ENCODE data around the gene RNF41. TPM values are rescaled to one million over a fixed set of nuclear protein-coding genes. Genes with fewer than 3 reads are reported as not detected.

The RNF41 gene
- total RNA-seq, 1 donor from 2014 or later: 49.6 TPM

- Mint-ChIP-seq H3K27ac (no peak overlapping the region), H3K4me3 (no peak overlapping the region), H3K9me3 (no peaks in the 10 kb centered on the region), H3K4me1 (no peaks in the 10 kb centered on the region), H3K36me3 (peaks cover 33% of the 10 kb centered on the region), H3K27me3 (ENCODE audit: low read depth) (no peaks in the 10 kb centered on the region)
- TF ChIP-seq CTCF (IDR thresholded peaks at IDR 0.05; ENCODE audit: unreplicated experiment): no peak
- no peak for DNase-seq (ENCODE audit: low spot score in 2 of 2, unreplicated experiment in 2 of 2)
These were observed 15.1 kb downstream of the RNF41 start for GRCh38 chr12:56206452-56207166.

GRCh38 chr12:56205445-56205844 lies 16.3 kb downstream of the RNF41 start:
- no peak overlapping the region for H3K27ac Mint-ChIP-seq
- H3K4me1 Mint-ChIP-seq: no peaks in the 10 kb centered on the region
- H3K4me3 Mint-ChIP-seq: no peak overlapping the region
- H3K36me3 Mint-ChIP-seq: peaks cover 27% of the 10 kb centered on the region
- no peak for DNase-seq (ENCODE audit: low spot score in 2 of 2, unreplicated experiment in 2 of 2)
- H3K27me3 Mint-ChIP-seq (ENCODE audit: low read depth): no peaks in the 10 kb centered on the region
- no peaks in the 10 kb centered on the region for H3K9me3 Mint-ChIP-seq
- TF ChIP-seq CTCF (IDR thresholded peaks at IDR 0.05; ENCODE audit: unreplicated experiment): no peak

- Mint-ChIP-seq H3K27ac (no peak overlapping the region), H3K27me3 (ENCODE audit: low read depth) (no peaks in the 10 kb centered on the region), H3K4me3 (no peak overlapping the region), H3K36me3 (peaks cover 18% of the 10 kb centered on the region), H3K9me3 (no peaks in the 10 kb centered on the region), H3K4me1 (no peaks in the 10 kb centered on the region)
- no peak for DNase-seq (ENCODE audit: low spot score in 2 of 2, unreplicated experiment in 2 of 2)
- no peak for TF ChIP-seq CTCF (IDR thresholded peaks at IDR 0.05; ENCODE audit: unreplicated experiment)
These were observed 17.4 kb downstream of the RNF41 start for GRCh38 chr12:56204275-56204674.

- Mint-ChIP-seq H3K27me3 (ENCODE audit: low read depth) (no peaks in the 10 kb centered on the region), H3K9me3 (no peaks in the 10 kb centered on the region), H3K4me1 (peaks cover 3% of the 10 kb centered on the region), H3K27ac (peak overlapping the region; percentile 23), H3K36me3 (peaks cover 15% of the 10 kb centered on the region), H3K4me3 (no peak overlapping the region)
- TF ChIP-seq CTCF (IDR thresholded peaks at IDR 0.05; ENCODE audit: unreplicated experiment): no peak
- DNase-seq (ENCODE audit: low spot score in 2 of 2, unreplicated experiment in 2 of 2): no peak
These were observed 18.9 kb downstream of the RNF41 start for GRCh38 chr12:56202838-56203237.

- no peaks in the 10 kb centered on the region for H3K27me3 Mint-ChIP-seq (ENCODE audit: low read depth)
- peak overlapping the region; percentile 23 for H3K27ac Mint-ChIP-seq
These were observed 19.4 kb downstream of the RNF41 start for GRCh38 chr12:56202366-56202765.

More at GRCh38 chr12:56202366-56202765, 19.4 kb downstream of the RNF41 start:
- no peaks in the 10 kb centered on the region for H3K9me3 Mint-ChIP-seq
- peaks cover 3% of the 10 kb centered on the region for H3K4me1 Mint-ChIP-seq
- DNase-seq (ENCODE audit: low spot score in 2 of 2, unreplicated experiment in 2 of 2): no peak
- no peak overlapping the region for H3K4me3 Mint-ChIP-seq
- TF ChIP-seq CTCF (IDR thresholded peaks at IDR 0.05; ENCODE audit: unreplicated experiment): no peak
- H3K36me3 Mint-ChIP-seq: peaks cover 10% of the 10 kb centered on the region

Measured in mesothelial cell of epicardium (in vitro differentiated cells).